A549 (cell line): ENCODE data around the gene VAMP7. TPM values are rescaled to one million over a fixed set of nuclear protein-coding genes. Genes with fewer than 3 reads are reported as not detected.
"Not testable (repeated sequence)": the region's sequence is repeated elsewhere in the genome, so short reads cannot be mapped to it uniquely, and the experiment has no call there.

ENCODE experiments used
- ATAC-seq, 2 experiments: fragments of 200-7000 bp in 1 of 2; fragments of >200 bp in 1 of 2; cut with Nextera tagmentation in 1 of 2; cut with Tn5 transposase in 1 of 2; 3 replicates each; pipeline versions ENCODE4 v1.8.0 to v1.9.1; 2018 to 2020; ENCODE audit warnings: mild to moderate bottlenecking in 1 of 2, moderate library complexity in 1 of 2
- CTCF ChIA-PET: fragments of 300-600 bp; sonication (Branson Sonifier 250); formaldehyde crosslinking; extraction: SDS; loops from one replicate; lab custom pipeline; 2021; ENCODE audit warnings: antibody characterized with exemption, inconsistent platforms; lab: Yijun Ruan, JAX
- POLR2A ChIA-PET: fragments of 350-600 bp; formaldehyde crosslinking; extraction: SDS; loops from one replicate; lab custom pipeline; 2021; ENCODE audit warnings: antibody characterized with exemption, inconsistent platforms; lab: Yijun Ruan, JAX
- DNase-seq, 2 experiments: peaks; one replicate each; pipeline versions ENCODE4 v3.0.0 to v3.0.0-alpha.2; 2011 to 2016; ENCODE audit warnings: low read depth in 1 of 2, low spot score in 1 of 2
- FAIRE-seq: peaks from 2 replicates; lab custom pipeline; 2011; peaks lifted over from hg19 to GRCh38; lab: Jason Lieb, UNC
- H3K27ac ChIP-seq, 2 experiments: fragments of >200 bp; sonication (Bioruptor Twin); formaldehyde crosslinking; 3 replicates each; pipeline ENCODE4 v1.5.1; 2016 to 2017
- H3K4me1 ChIP-seq: fragments of >200 bp; sonication (Bioruptor Twin); formaldehyde crosslinking; 3 replicates; pipeline ENCODE4 v1.6.1; 2016
- H3K4me2 ChIP-seq: fragments of >200 bp; sonication (Bioruptor Twin); formaldehyde crosslinking; 3 replicates; pipeline ENCODE4 v1.6.1; 2016
- H3K4me3 ChIP-seq: fragments of >200 bp; sonication (Bioruptor Twin); formaldehyde crosslinking; 3 replicates; pipeline ENCODE4 v1.5.1; 2016
- H3K9me3 ChIP-seq: fragments of >200 bp; sonication (Bioruptor Twin); formaldehyde crosslinking; 3 replicates; pipeline ENCODE4 v1.6.1; 2016
- ATOH8 ChIP-seq: fragments of 250-450 bp; sonication (Bioruptor Pico); IDR thresholded peaks from 2 replicates; pipeline ENCODE4 v1.5.0; 2020; ENCODE audit warnings: low read depth, mild to moderate bottlenecking, moderate library complexity
- BHLHE40 ChIP-seq: IDR thresholded peaks from 2 replicates; pipeline ENCODE4 v1.6.1; 2012; ENCODE audit warnings: low read depth, low read length, inconsistent platforms
- EHF ChIP-seq: fragments of 250-450 bp; sonication (Bioruptor Pico); IDR thresholded peaks from 2 replicates; pipeline ENCODE4 v1.5.0; 2020; ENCODE audit warnings: mild to moderate bottlenecking
- ELK1 ChIP-seq: fragments of 150-350 bp; IDR thresholded peaks from 2 replicates; pipeline ENCODE4 v1.6.1; 2014; ENCODE audit warnings: low read depth, mild to moderate bottlenecking, low read length
- FOSB ChIP-seq: fragments of 250-450 bp; sonication (Bioruptor Pico); IDR thresholded peaks from 2 replicates; pipeline ENCODE4 v1.5.0; 2020; ENCODE audit warnings: mild to moderate bottlenecking, moderate library complexity
- FOXS1 ChIP-seq: fragments of 250-450 bp; sonication (Bioruptor Pico); IDR thresholded peaks from 2 replicates; pipeline ENCODE4 v1.5.0; 2020; ENCODE audit warnings: mild to moderate bottlenecking, moderate library complexity
- JUNB ChIP-seq: fragments of >200 bp; sonication (Bioruptor Twin); formaldehyde crosslinking; IDR thresholded peaks from 2 replicates; pipeline ENCODE4 v1.6.1; 2016
- KDM5A ChIP-seq: fragments of 200-600 bp; sonication (generic); IDR thresholded peaks from 2 replicates; pipeline ENCODE4 v1.6.1; 2016; ENCODE audit warnings: antibody characterized with exemption, mild to moderate bottlenecking
- MAFK ChIP-seq: fragments of 450-650 bp; IDR thresholded peaks from 2 replicates; pipeline ENCODE4 v1.6.1; 2014; ENCODE audit not compliant: partially characterized antibody
- MYC ChIP-seq: IDR thresholded peaks from 2 replicates; pipeline ENCODE4 v1.6.1; 2012; ENCODE audit warnings: mild to moderate bottlenecking, inconsistent platforms, low read length, improper control_type of control experiment, borderline replicate concordance
- NFE2L2 ChIP-seq: fragments of 150-350 bp; conservative IDR thresholded peaks from 2 replicates; pipeline ENCODE4 v1.6.1; 2014; ENCODE audit warnings: low read length
- NPAS2 ChIP-seq: fragments of 250-450 bp; sonication (Bioruptor Pico); IDR thresholded peaks from 2 replicates; pipeline ENCODE4 v1.8.0; 2022; ENCODE audit warnings: mild to moderate bottlenecking, moderate library complexity, borderline replicate concordance
- NR3C1 ChIP-seq: fragments of >200 bp; sonication (Bioruptor Twin); formaldehyde crosslinking; IDR thresholded peaks from 3 replicates; pipeline ENCODE4 v1.6.1; 2017
- PHF8 ChIP-seq: fragments of 200-600 bp; sonication (generic); IDR thresholded peaks from 2 replicates; pipeline ENCODE4 v1.6.1; 2016; ENCODE audit warnings: low read depth, mild to moderate bottlenecking, antibody characterized with exemption, moderate library complexity, borderline replicate concordance
- RAD21 ChIP-seq, 2 experiments: fragments of >200 bp in 1 of 2; sonication (Bioruptor Twin) in 1 of 2; formaldehyde crosslinking in 1 of 2; IDR thresholded peaks in 1 of 2; conservative IDR thresholded peaks in 1 of 2; 2 replicates in 1 of 2; 3 replicates in 1 of 2; pipeline ENCODE4 v1.6.1; 2012 to 2018; ENCODE audit warnings: inconsistent platforms in 1 of 2
- RCOR1 ChIP-seq: fragments of 150-350 bp; IDR thresholded peaks from 2 replicates; pipeline ENCODE4 v1.6.1; 2014; ENCODE audit warnings: antibody characterized with exemption, low read length, low read depth
- RNF2 ChIP-seq: fragments of 200-600 bp; sonication (generic); IDR thresholded peaks from 2 replicates; pipeline ENCODE4 v1.6.1; 2016; ENCODE audit warnings: low read depth, mild to moderate bottlenecking, antibody characterized with exemption, moderate library complexity, borderline replicate concordance
- SMC3 ChIP-seq: fragments of >200 bp; sonication (Bioruptor Twin); formaldehyde crosslinking; IDR thresholded peaks from 3 replicates; pipeline ENCODE4 v1.6.1; 2018; ENCODE audit warnings: inconsistent platforms
- TP53 ChIP-seq: fragments of 250-450 bp; sonication (Bioruptor Pico); IDR thresholded peaks from 2 replicates; pipeline ENCODE4 v1.5.0; 2021; ENCODE audit warnings: mild to moderate bottlenecking, moderate library complexity
- ZNF302 ChIP-seq: fragments of 250-450 bp; sonication (Bioruptor Pico); IDR thresholded peaks from 2 replicates; pipeline ENCODE4 v1.9.0; 2021; ENCODE audit warnings: inconsistent platforms, mild to moderate bottlenecking, moderate library complexity
- ZSCAN20 ChIP-seq: fragments of 250-450 bp; sonication (Bioruptor Pico); IDR thresholded peaks from 2 replicates; pipeline ENCODE4 v1.8.0; 2022; ENCODE audit warnings: mild to moderate bottlenecking, moderate library complexity
- WGBS: methylation state at CpG from one replicate; pipeline ENCODE4 v1.1.6; 2017; ENCODE audit errors: missing lambda C conversion rate; 5-methylcytosine and 5-hydroxymethylcytosine counted together
- polyA plus RNA-seq, 4 experiments: library from polyadenylated mRNA; depleted of rRNA in 3 of 4; stranded (reverse); fragments of >200 nt; fragmentation: RNase III in 1 of 4; extraction: RNeasy Plus Mini Kit Qiagen cat#74134 plus additional on column Dnase treatment in 1 of 4; gene quantifications; 2 replicates in 3 of 4; 3 replicates in 1 of 4; pipeline ENCODE4 v1.2.3, GENCODE V29; 2011 to 2017
- TF ChIP-seq, protein P1 (sequence below): fragments of 250-450 bp; sonication (Bioruptor Pico); IDR thresholded peaks from 2 replicates; pipeline ENCODE4 v1.5.0; 2021; ENCODE audit warnings: mild to moderate bottlenecking, moderate library complexity, borderline replicate concordance
- TF ChIP-seq, protein P2 (sequence below): fragments of 200-600 bp; sonication (generic); IDR thresholded peaks from 2 replicates; pipeline ENCODE4 v1.6.1; 2016; ENCODE audit warnings: antibody characterized with exemption, mild to moderate bottlenecking, moderate library complexity

VAMP7 gene
- polyA plus RNA-seq, 2 of the 4 experiments (the other 2 are of a cell fraction): 35.4 to 53.7 TPM

- POLR2A ChIA-PET, FAIRE-seq, CTCF ChIA-PET, H3K4me3 ChIP-seq, H3K4me2 ChIP-seq, ATAC-seq, H3K4me1 ChIP-seq, H3K27ac ChIP-seq: not testable (repeated sequence)
- 0 out of 5 replicates have a peak, but pooled peaks of 1 of the 2 experiments have one; percentile 11 for TF ChIP-seq RAD21 (conservative IDR thresholded peaks at IDR 0.05 in 1 of 2, IDR thresholded peaks at IDR 0.05 in 1 of 2)
- DNase-seq: peak in 1 of 2 experiments; percentile 18
- H3K9me3 ChIP-seq: peaks cover 17% of the 10 kb centered on the region
- 5% methylated on average over 5 of the region's 5 CpGs for WGBS
These were observed 90.5 kb downstream of the VAMP7 start for GRCh38 chrX:155971658-155972057.

- ATAC-seq, H3K4me1 ChIP-seq, H3K27ac ChIP-seq, H3K4me2 ChIP-seq, POLR2A ChIA-PET, CTCF ChIA-PET, DNase-seq, H3K4me3 ChIP-seq, FAIRE-seq: not testable (repeated sequence)
- WGBS: 49% methylated on average over 7 of the region's 7 CpGs
- peaks cover 17% of the 10 kb centered on the region for H3K9me3 ChIP-seq
These were observed 91.1 kb downstream of the VAMP7 start for GRCh38 chrX:155972241-155972640.

GRCh38 chrX:155983326-155983725 lies 102.2 kb downstream of the VAMP7 start:
- ChIA-PET CTCF (no interaction called here), POLR2A (no interaction called here)
- DNase-seq (no peak), FAIRE-seq (no peak), ATAC-seq (no peak)
- H3K4me1 ChIP-seq: no peaks in the 10 kb centered on the region
- no peaks in the 10 kb centered on the region for H3K9me3 ChIP-seq
- H3K27ac ChIP-seq: no peak overlapping the region
- no peak overlapping the region for H3K4me3 ChIP-seq
- WGBS: 16% methylated on average over 2 of the region's 2 CpGs
- H3K4me2 ChIP-seq: no peak overlapping the region
- TF ChIP-seq NFE2L2 (no peak), RAD21 (conservative IDR thresholded peaks at IDR 0.05 in 1 of 2, IDR thresholded peaks at IDR 0.05 in 1 of 2) (no peak), ZNF302 (CRISPR knock-in tag) (no peak), FOSB (CRISPR knock-in tag) (no peak), MYC (no peak), BHLHE40 (no peak), NPAS2 (CRISPR knock-in tag) (no peak), RNF2 (no peak), TP53 (CRISPR knock-in tag) (no peak), NR3C1 (no peak), ATOH8 (CRISPR knock-in tag) (no peak), ZSCAN20 (CRISPR knock-in tag) (no peak), JUNB (no peak), PHF8 (no peak)
- TF ChIP-seq, protein P1, sequence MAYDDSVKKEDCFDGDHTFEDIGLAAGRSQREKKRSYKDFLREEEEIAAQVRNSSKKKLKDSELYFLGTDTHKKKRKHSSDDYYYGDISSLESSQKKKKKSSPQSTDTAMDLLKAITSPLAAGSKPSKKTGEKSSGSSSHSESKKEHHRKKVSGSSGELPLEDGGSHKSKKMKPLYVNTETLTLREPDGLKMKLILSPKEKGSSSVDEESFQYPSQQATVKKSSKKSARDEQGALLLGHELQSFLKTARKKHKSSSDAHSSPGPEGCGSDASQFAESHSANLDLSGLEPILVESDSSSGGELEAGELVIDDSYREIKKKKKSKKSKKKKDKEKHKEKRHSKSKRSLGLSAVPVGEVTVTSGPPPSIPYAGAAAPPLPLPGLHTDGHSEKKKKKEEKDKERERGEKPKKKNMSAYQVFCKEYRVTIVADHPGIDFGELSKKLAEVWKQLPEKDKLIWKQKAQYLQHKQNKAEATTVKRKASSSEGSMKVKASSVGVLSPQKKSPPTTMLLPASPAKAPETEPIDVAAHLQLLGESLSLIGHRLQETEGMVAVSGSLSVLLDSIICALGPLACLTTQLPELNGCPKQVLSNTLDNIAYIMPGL (CRISPR knock-in tag): no peak

DNA sequence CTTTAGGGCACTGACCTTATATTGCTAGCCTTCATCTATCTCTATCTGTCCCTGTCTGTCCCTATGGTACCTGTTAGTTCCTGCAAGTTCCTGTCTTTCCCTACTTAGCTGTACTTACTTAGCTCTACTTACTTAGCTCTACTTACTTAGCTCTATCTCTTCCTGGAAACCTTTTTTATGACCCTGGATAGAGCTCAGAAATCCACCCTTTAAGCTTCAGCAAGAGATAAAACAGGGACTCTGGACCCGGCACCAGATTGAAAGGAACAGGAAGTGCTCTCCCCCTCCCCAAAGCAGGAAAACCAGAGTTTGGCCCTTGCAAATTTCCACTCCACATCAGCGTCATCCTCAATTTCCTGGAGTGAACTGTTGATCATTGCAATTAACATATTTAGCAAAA lies 104.1 kb downstream of the VAMP7 start:
- H3K9me3 ChIP-seq: no peaks in the 10 kb centered on the region
- ChIA-PET CTCF (no interaction called here), POLR2A (no interaction called here)
- H3K4me2 ChIP-seq: no peak overlapping the region
- FAIRE-seq: no peak
- WGBS: 18% methylated on average over 2 of the region's 2 CpGs
- ATAC-seq: no peak
- DNase-seq: no peak
- no peaks in the 10 kb centered on the region for H3K4me1 ChIP-seq
- no peak overlapping the region for H3K27ac ChIP-seq
- no peak overlapping the region for H3K4me3 ChIP-seq
- TF ChIP-seq SMC3 (no peak), JUNB (no peak), FOSB (CRISPR knock-in tag) (no peak), ELK1 (no peak), FOXS1 (CRISPR knock-in tag) (no peak), MAFK (no peak), TP53 (CRISPR knock-in tag) (no peak), ZSCAN20 (CRISPR knock-in tag) (no peak), EHF (CRISPR knock-in tag) (no peak), KDM5A (no peak), RCOR1 (no peak)
- TF ChIP-seq, protein P2, sequence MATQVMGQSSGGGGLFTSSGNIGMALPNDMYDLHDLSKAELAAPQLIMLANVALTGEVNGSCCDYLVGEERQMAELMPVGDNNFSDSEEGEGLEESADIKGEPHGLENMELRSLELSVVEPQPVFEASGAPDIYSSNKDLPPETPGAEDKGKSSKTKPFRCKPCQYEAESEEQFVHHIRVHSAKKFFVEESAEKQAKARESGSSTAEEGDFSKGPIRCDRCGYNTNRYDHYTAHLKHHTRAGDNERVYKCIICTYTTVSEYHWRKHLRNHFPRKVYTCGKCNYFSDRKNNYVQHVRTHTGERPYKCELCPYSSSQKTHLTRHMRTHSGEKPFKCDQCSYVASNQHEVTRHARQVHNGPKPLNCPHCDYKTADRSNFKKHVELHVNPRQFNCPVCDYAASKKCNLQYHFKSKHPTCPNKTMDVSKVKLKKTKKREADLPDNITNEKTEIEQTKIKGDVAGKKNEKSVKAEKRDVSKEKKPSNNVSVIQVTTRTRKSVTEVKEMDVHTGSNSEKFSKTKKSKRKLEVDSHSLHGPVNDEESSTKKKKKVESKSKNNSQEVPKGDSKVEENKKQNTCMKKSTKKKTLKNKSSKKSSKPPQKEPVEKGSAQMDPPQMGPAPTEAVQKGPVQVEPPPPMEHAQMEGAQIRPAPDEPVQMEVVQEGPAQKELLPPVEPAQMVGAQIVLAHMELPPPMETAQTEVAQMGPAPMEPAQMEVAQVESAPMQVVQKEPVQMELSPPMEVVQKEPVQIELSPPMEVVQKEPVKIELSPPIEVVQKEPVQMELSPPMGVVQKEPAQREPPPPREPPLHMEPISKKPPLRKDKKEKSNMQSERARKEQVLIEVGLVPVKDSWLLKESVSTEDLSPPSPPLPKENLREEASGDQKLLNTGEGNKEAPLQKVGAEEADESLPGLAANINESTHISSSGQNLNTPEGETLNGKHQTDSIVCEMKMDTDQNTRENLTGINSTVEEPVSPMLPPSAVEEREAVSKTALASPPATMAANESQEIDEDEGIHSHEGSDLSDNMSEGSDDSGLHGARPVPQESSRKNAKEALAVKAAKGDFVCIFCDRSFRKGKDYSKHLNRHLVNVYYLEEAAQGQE: no peak
